IPS DF 6.9 (cell line): ENCODE measurements around the gene AGPS.

Source experiments
- DNase-seq: peaks from one replicate; pipeline ENCODE4 v3.0.0-alpha.2; 2013; ENCODE audit warnings: low read depth, low spot score
- H3K27ac ChIP-seq: one replicate; pipeline ENCODE4 v1.5.1; 2013; ENCODE audit warnings: low read length, control low read depth
- H3K27me3 ChIP-seq: 2 replicates; pipeline ENCODE4 v1.6.1; 2013; ENCODE audit warnings: mild to moderate bottlenecking, low read length; ENCODE audit not compliant: control insufficient read depth, insufficient read depth
- H3K36me3 ChIP-seq: 2 replicates; pipeline ENCODE4 v1.6.1; 2013; ENCODE audit warnings: low read length; ENCODE audit not compliant: control insufficient read depth, insufficient read depth
- H3K4me1 ChIP-seq: 2 replicates; pipeline ENCODE4 v1.6.1; 2013; ENCODE audit warnings: low read length; ENCODE audit not compliant: control insufficient read depth, insufficient read depth
- H3K4me3 ChIP-seq: 2 replicates; pipeline ENCODE4 v1.5.1; 2013; ENCODE audit warnings: mild to moderate bottlenecking, low read length
- H3K9me3 ChIP-seq: 2 replicates; pipeline ENCODE4 v1.6.1; 2013; ENCODE audit warnings: low read length, inconsistent platforms; ENCODE audit not compliant: control insufficient read depth, insufficient read depth
- WGBS: extraction: QIAGEN DNeasy Blood & Tissue Kit; methylation state at CpG from one replicate; pipeline ENCODE4 v1.1.7; 2013; ENCODE audit warnings: mixed read lengths, missing lambda C conversion rate; ENCODE audit not compliant: insufficient read length, insufficient coverage; 5-methylcytosine and 5-hydroxymethylcytosine counted together

The AGPS gene

GRCh38 chr2:177585234-177585863 lies 192.8 kb downstream of the AGPS start:
- H3K27ac ChIP-seq, result no peak overlapping the region
- DNase-seq, result no peak
- no peak overlapping the region for H3K4me3 ChIP-seq
- H3K36me3 ChIP-seq, result no peaks in the 10 kb centered on the region
- no CpG with 5 or more reads among the region's 5 CpGs for WGBS
- H3K9me3 ChIP-seq, result no peaks in the 10 kb centered on the region
- no peaks in the 10 kb centered on the region for H3K27me3 ChIP-seq
- no peaks in the 10 kb centered on the region for H3K4me1 ChIP-seq

DNA sequence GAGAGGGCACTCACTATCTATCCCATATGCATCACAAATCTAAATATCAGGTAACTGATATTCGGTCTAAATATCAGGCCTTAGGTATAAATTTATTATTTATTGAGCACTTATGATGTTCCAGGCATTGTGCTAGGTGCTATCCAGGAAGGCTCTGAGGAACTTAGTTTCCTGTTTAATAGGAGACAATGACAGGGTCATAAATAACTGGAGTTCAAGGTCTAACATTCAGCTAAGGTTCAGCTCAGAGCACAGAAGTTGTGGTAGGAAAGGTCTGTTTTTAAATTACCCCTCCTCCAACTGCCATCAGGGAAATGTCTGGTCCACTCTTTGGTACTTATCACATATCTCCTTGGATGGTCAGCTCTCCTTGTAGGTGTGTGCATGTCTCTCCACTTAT lies 193.6 kb downstream of the AGPS start:
- H3K4me1 ChIP-seq, result no peaks in the 10 kb centered on the region
- no CpG with 5 or more reads among the region's 1 CpG for WGBS
- no peak for DNase-seq

GRCh38 chr2:177587371-177587770 lies 194.8 kb downstream of the AGPS start:
- no peak for DNase-seq
- H3K36me3 ChIP-seq, result no peaks in the 10 kb centered on the region
- H3K4me3 ChIP-seq, result no peak overlapping the region
- WGBS, result no CpG with 5 or more reads among the region's 1 CpG
- no peaks in the 10 kb centered on the region for H3K9me3 ChIP-seq
- H3K27me3 ChIP-seq, result no peaks in the 10 kb centered on the region
- no peak overlapping the region for H3K27ac ChIP-seq
- no peaks in the 10 kb centered on the region for H3K4me1 ChIP-seq

More for the DNA sequence above, 193.6 kb downstream of the AGPS start:
- Histone ChIP-seq H3K27ac (no peak overlapping the region), H3K27me3 (no peaks in the 10 kb centered on the region), H3K4me3 (no peak overlapping the region), H3K9me3 (no peaks in the 10 kb centered on the region), H3K36me3 (no peaks in the 10 kb centered on the region)

GRCh38 chr2:177588671-177589070 lies 196.1 kb downstream of the AGPS start:
- no peak overlapping the region for H3K27ac ChIP-seq
- H3K9me3 ChIP-seq, result no peaks in the 10 kb centered on the region
- no peaks in the 10 kb centered on the region for H3K36me3 ChIP-seq
- no peak for DNase-seq
- H3K4me3 ChIP-seq, result no peak overlapping the region
- no CpG with 5 or more reads among the region's 3 CpGs for whole genome bisulfite sequencing
- H3K4me1 ChIP-seq, result 0 out of 2 replicates have a peak, but pooled peaks cover 1% of the 10 kb centered on the region
- H3K27me3 ChIP-seq, result no peaks in the 10 kb centered on the region

DNA sequence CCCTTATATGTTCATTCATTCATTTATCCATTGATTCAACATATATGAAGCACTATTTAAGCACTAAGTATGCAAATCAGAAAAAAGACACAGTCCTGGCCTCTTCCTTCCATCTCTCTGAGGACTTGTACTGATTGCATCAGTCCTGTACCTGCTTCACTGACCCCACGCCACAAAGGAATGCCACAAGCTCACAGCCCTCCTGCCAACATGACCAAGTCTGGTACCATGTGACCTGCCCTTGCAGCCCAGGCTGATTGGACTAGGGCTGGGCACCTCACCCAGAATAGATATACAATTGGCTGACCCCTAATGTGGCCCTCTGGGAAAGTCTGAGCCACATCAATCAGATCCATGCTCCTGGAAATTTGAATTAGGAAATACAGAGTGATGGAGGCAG lies 196.6 kb downstream of the AGPS start:
- no peak overlapping the region for H3K27ac ChIP-seq
- 0 out of 2 replicates have a peak, but pooled peaks cover 1% of the 10 kb centered on the region for H3K4me1 ChIP-seq
- DNase-seq, result no peak
- no CpG with 5 or more reads among the region's 1 CpG for WGBS
- H3K36me3 ChIP-seq, result no peaks in the 10 kb centered on the region
- no peaks in the 10 kb centered on the region for H3K27me3 ChIP-seq
- H3K9me3 ChIP-seq, result no peaks in the 10 kb centered on the region
- H3K4me3 ChIP-seq, result no peak overlapping the region

- WGBS, result no CpG with 5 or more reads among the region's 2 CpGs
- Histone ChIP-seq H3K4me3 (no peak overlapping the region), H3K4me1 (0 out of 2 replicates have a peak, but pooled peaks cover 1% of the 10 kb centered on the region), H3K27me3 (no peaks in the 10 kb centered on the region), H3K27ac (no peak overlapping the region), H3K9me3 (no peaks in the 10 kb centered on the region), H3K36me3 (no peaks in the 10 kb centered on the region)
- no peak for DNase-seq
These were observed 199.8 kb downstream of the AGPS start for GRCh38 chr2:177592397-177592796.

- no peak overlapping the region for H3K4me3 ChIP-seq
- H3K9me3 ChIP-seq, result no peaks in the 10 kb centered on the region
- H3K36me3 ChIP-seq, result no peaks in the 10 kb centered on the region
- no peaks in the 10 kb centered on the region for H3K27me3 ChIP-seq
- 0 out of 2 replicates have a peak, but pooled peaks cover 1% of the 10 kb centered on the region for H3K4me1 ChIP-seq
- no peak for DNase-seq
- no peak overlapping the region for H3K27ac ChIP-seq
These were observed 200.4 kb downstream of the AGPS start for GRCh38 chr2:177592945-177593344.

GRCh38 chr2:177593402-177593801 lies 200.8 kb downstream of the AGPS start:
- no peak for DNase-seq
- Histone ChIP-seq H3K36me3 (no peaks in the 10 kb centered on the region), H3K4me3 (no peak overlapping the region), H3K4me1 (0 out of 2 replicates have a peak, but pooled peaks cover 1% of the 10 kb centered on the region), H3K27me3 (no peaks in the 10 kb centered on the region), H3K9me3 (no peaks in the 10 kb centered on the region), H3K27ac (no peak overlapping the region)
- WGBS, result no CpG with 5 or more reads among the region's 3 CpGs
